Neural cell (in vitro differentiated cells): Measurements from ENCODE around the gene PGS1. TPM values are rescaled to one million over a fixed set of nuclear protein-coding genes. Genes with fewer than 3 reads are reported as not detected.

Experiments
- H2AFZ ChIP-seq: fragments of 200-600, 300-800 bp; sonication (generic), shearing (Covaris generic); 2 replicates; pipeline ENCODE4 v1.6.0; 2014; ENCODE audit warnings: low read depth, mild to moderate bottlenecking, antibody characterized with exemption, low read length, moderate library complexity
- H3F3A ChIP-seq: fragments of 200-600 bp; shearing (Covaris generic); 2 replicates; pipeline ENCODE4 v1.6.1; 2016; ENCODE audit warnings: mild to moderate bottlenecking, moderate library complexity, mixed read lengths, antibody characterized with exemption, low read length; ENCODE audit not compliant: insufficient read depth, poor library complexity, severe bottlenecking
- H3K27ac ChIP-seq: fragments of 200-600, 300-800 bp; sonication (generic), shearing (Covaris generic); 2 replicates; pipeline ENCODE4 v1.5.1; 2014; ENCODE audit warnings: mild to moderate bottlenecking, low read length, moderate library complexity
- H3K27me3 ChIP-seq: fragments of 300-800, 200-600 bp; sonication (generic), shearing (Covaris generic); 2 replicates; pipeline ENCODE4 v1.6.0; 2014; ENCODE audit warnings: mild to moderate bottlenecking, low read depth, low read length, moderate library complexity; ENCODE audit not compliant: insufficient read depth
- H3K36me3 ChIP-seq: fragments of 300-800, 200-600 bp; sonication (generic), shearing (Covaris generic); 2 replicates; pipeline ENCODE4 v1.5.1; 2014; ENCODE audit warnings: mild to moderate bottlenecking, antibody characterized with exemption, low read length, moderate library complexity; ENCODE audit not compliant: insufficient read depth
- H3K4me2 ChIP-seq: fragments of 300-800, 200-600 bp; sonication (generic), shearing (Covaris generic); 2 replicates; pipeline ENCODE4 v1.6.0; 2014; ENCODE audit warnings: mild to moderate bottlenecking, low read length
- H3K4me3 ChIP-seq: fragments of 300-800, 200-600 bp; sonication (generic), shearing (Covaris generic); 2 replicates; pipeline ENCODE4 v1.5.1; 2014; ENCODE audit warnings: mild to moderate bottlenecking, low read length, moderate library complexity
- H3K79me2 ChIP-seq: fragments of 200-600 bp; shearing (Covaris generic); replicated peaks from 2 replicates; pipeline ENCODE4 v1.6.0; 2014; ENCODE audit warnings: mild to moderate bottlenecking, low read length, moderate library complexity; ENCODE audit not compliant: insufficient read depth
- H3K9ac ChIP-seq: fragments of 300-800, 200-600 bp; sonication (generic), shearing (Covaris generic); 2 replicates; pipeline ENCODE4 v1.6.1; 2016; ENCODE audit warnings: mild to moderate bottlenecking, low read length, mixed read lengths
- H3K9me2 ChIP-seq: fragments of 200-600 bp; shearing (Covaris generic); 2 replicates; pipeline ENCODE4 v1.6.1; 2016; ENCODE audit warnings: mild to moderate bottlenecking, low read length, mixed read lengths; ENCODE audit not compliant: insufficient read depth
- H3K9me3 ChIP-seq: fragments of 200-600, 300-800 bp; sonication (generic), shearing (Covaris generic); 2 replicates; pipeline ENCODE4 v1.6.1; 2016; ENCODE audit warnings: mild to moderate bottlenecking, mixed run types, low read length, moderate library complexity, mixed read lengths
- H4K20me1 ChIP-seq: fragments of 200-600 bp; shearing (Covaris generic); 2 replicates; pipeline ENCODE4 v1.6.1; 2016; ENCODE audit warnings: mild to moderate bottlenecking, mixed run types; ENCODE audit not compliant: insufficient read depth
- CTCF ChIP-seq: fragments of 450-650 bp; IDR thresholded peaks from 2 replicates; pipeline ENCODE4 v1.5.1; 2014; ENCODE audit warnings: antibody characterized with exemption, mild to moderate bottlenecking, moderate library complexity; ENCODE audit not compliant: poor library complexity, severe bottlenecking
- EP300 ChIP-seq: fragments of 450-650 bp; conservative IDR thresholded peaks from 2 replicates; pipeline ENCODE4 v1.6.1; 2014; ENCODE audit warnings: antibody characterized with exemption, mild to moderate bottlenecking, moderate library complexity; ENCODE audit not compliant: poor library complexity, severe bottlenecking
- EZH2 ChIP-seq: fragments of 200-600, 300-800 bp; shearing (Covaris generic), sonication (generic); IDR thresholded peaks from 2 replicates; pipeline ENCODE4 v1.6.1; 2014; ENCODE audit warnings: antibody characterized with exemption, low read length, borderline replicate concordance, mild to moderate bottlenecking; ENCODE audit not compliant: insufficient read depth, poor library complexity, severe bottlenecking
- MXI1 ChIP-seq: fragments of 450-650 bp; conservative IDR thresholded peaks from 2 replicates; pipeline ENCODE4 v1.6.1; 2014; ENCODE audit warnings: antibody characterized with exemption, mild to moderate bottlenecking; ENCODE audit not compliant: poor library complexity, severe bottlenecking
- POLR2AphosphoS5 ChIP-seq: IDR thresholded peaks from 2 replicates; pipeline ENCODE4 v1.6.1; 2012
- RAD21 ChIP-seq: fragments of 450-650 bp; conservative IDR thresholded peaks from 2 replicates; pipeline ENCODE4 v1.6.1; 2014; ENCODE audit warnings: antibody characterized with exemption, mild to moderate bottlenecking, moderate library complexity
- REST ChIP-seq: IDR thresholded peaks from 2 replicates; pipeline ENCODE4 v1.6.1; 2012; ENCODE audit warnings: borderline replicate concordance
- SMC3 ChIP-seq: fragments of 450-650 bp; conservative IDR thresholded peaks from 2 replicates; pipeline ENCODE4 v1.6.1; 2014; ENCODE audit warnings: antibody characterized with exemption, mild to moderate bottlenecking, moderate library complexity; ENCODE audit not compliant: poor library complexity
- TAF1 ChIP-seq: IDR thresholded peaks from 2 replicates; pipeline ENCODE4 v1.6.1; 2012; ENCODE audit warnings: low read depth
- polyA plus RNA-seq: library from polyadenylated mRNA; depleted of rRNA; stranded (reverse); fragments of >200 nt; gene quantifications from 2 replicates; pipeline ENCODE4 v1.2.3, GENCODE V29; 2014

The PGS1 gene
- polyA plus RNA-seq, 1 donor from 2014 or later: 65.7 TPM

- no peak overlapping the region for H3K27ac ChIP-seq
These were observed 88.6 kb downstream of the PGS1 start for GRCh38 chr17:78466786-78467715.

More at GRCh38 chr17:78466786-78467715, 88.6 kb downstream of the PGS1 start:
- no peaks in the 10 kb centered on the region for H3F3A ChIP-seq
- no peak for TF ChIP-seq RAD21
- TF ChIP-seq EP300: no peak
- no peak for TF ChIP-seq REST
- no peak for TF ChIP-seq POLR2AphosphoS5
- TF ChIP-seq EZH2: no peak
- no peak for TF ChIP-seq MXI1
- no peak for TF ChIP-seq SMC3
- no peak for TF ChIP-seq TAF1
- TF ChIP-seq CTCF: no peak
- H4K20me1 ChIP-seq: no peaks in the 10 kb centered on the region
- H3K9ac ChIP-seq: no peak overlapping the region
- H3K9me2 ChIP-seq: no peaks in the 10 kb centered on the region
- H3K9me3 ChIP-seq: no peaks in the 10 kb centered on the region
- H3K27me3 ChIP-seq: no peaks in the 10 kb centered on the region
- no peak overlapping the region for H3K4me2 ChIP-seq
- no peak overlapping the region for H3K4me3 ChIP-seq
- H3K36me3 ChIP-seq: no peaks in the 10 kb centered on the region
- H2AFZ ChIP-seq: no peak overlapping the region
- no peaks in the 10 kb centered on the region for H3K79me2 ChIP-seq
